Keratinocyte (primary cell): ENCODE measurements around the gene STRN4. TPM values are rescaled to one million over a fixed set of nuclear protein-coding genes. Genes with fewer than 3 reads are reported as not detected.

ENCODE experiments used
- DNase-seq: peaks from one replicate; pipeline ENCODE4 v3.0.0-alpha.2; 2011; ENCODE audit warnings: low read depth, missing footprints, low spot score
- FAIRE-seq: peaks from 2 replicates; lab custom pipeline; 2011; peaks lifted over from hg19 to GRCh38; lab: Jason Lieb, UNC
- H2AFZ ChIP-seq: 2 replicates; pipeline ENCODE4 v1.6.0; 2012; ENCODE audit warnings: low read length, control low read depth, inconsistent platforms; ENCODE audit not compliant: control insufficient read depth
- H3K27ac ChIP-seq: 2 replicates; pipeline ENCODE4 v1.5.1; 2011; ENCODE audit warnings: low read length; ENCODE audit not compliant: control insufficient read depth, insufficient read depth
- H3K27me3 ChIP-seq: 3 replicates; pipeline ENCODE4 v1.6.0; 2011; ENCODE audit warnings: low read length; ENCODE audit not compliant: control insufficient read depth, insufficient read depth; ENCODE audit errors: extremely low read depth
- H3K36me3 ChIP-seq, 2 experiments: 2 replicates in 1 of 2; 3 replicates in 1 of 2; pipeline ENCODE4 v1.5.1; 2011; ENCODE audit warnings: low read length in 2 of 2, mild to moderate bottlenecking in 1 of 2; ENCODE audit not compliant: control insufficient read depth in 2 of 2, insufficient read depth in 2 of 2; ENCODE audit errors: extremely low read depth in 1 of 2
- H3K4me1 ChIP-seq: 3 replicates; pipeline ENCODE4 v1.5.1; 2011; ENCODE audit warnings: low read length; ENCODE audit not compliant: control insufficient read depth, insufficient read depth; ENCODE audit errors: extremely low read depth
- H3K4me2 ChIP-seq: 3 replicates; pipeline ENCODE4 v1.6.0; 2011; ENCODE audit warnings: low read depth, low read length; ENCODE audit not compliant: control insufficient read depth, insufficient read depth; ENCODE audit errors: extremely low read depth
- H3K4me3 ChIP-seq, 3 experiments: fragments of 200-600 bp in 1 of 3; sonication (generic) in 1 of 3; 2 replicates in 2 of 3; 3 replicates in 1 of 3; pipeline ENCODE4 v1.5.1; 2011 to 2016; ENCODE audit warnings: low read length in 3 of 3, mild to moderate bottlenecking in 3 of 3, control low read depth in 2 of 3, inconsistent platforms in 1 of 3, low read depth in 1 of 3, mixed read lengths in 1 of 3, mixed run types in 1 of 3, moderate library complexity in 1 of 3; ENCODE audit not compliant: control insufficient read depth in 2 of 3, insufficient read depth in 2 of 3; ENCODE audit errors: extremely low read depth in 1 of 3
- H3K79me2 ChIP-seq: 2 replicates; pipeline ENCODE4 v1.6.0; 2012; ENCODE audit warnings: low read length; ENCODE audit not compliant: control insufficient read depth, insufficient read depth
- H3K9ac ChIP-seq: 3 replicates; pipeline ENCODE4 v1.6.0; 2011; ENCODE audit warnings: low read length; ENCODE audit not compliant: control insufficient read depth, insufficient read depth; ENCODE audit errors: extremely low read depth
- H3K9me1 ChIP-seq: 3 replicates; pipeline ENCODE4 v1.6.0; 2011; ENCODE audit warnings: low read length; ENCODE audit not compliant: control insufficient read depth, insufficient read depth; ENCODE audit errors: extremely low read depth
- H3K9me3 ChIP-seq: 2 replicates; pipeline ENCODE4 v1.5.1; 2012; ENCODE audit warnings: low read depth, low read length; ENCODE audit not compliant: control insufficient read depth
- H4K20me1 ChIP-seq: 3 replicates; pipeline ENCODE4 v1.6.0; 2011; ENCODE audit warnings: low read length; ENCODE audit not compliant: control insufficient read depth, insufficient read depth; ENCODE audit errors: extremely low read depth
- CTCF ChIP-seq, 3 experiments: IDR thresholded peaks in 1 of 3; conservative IDR thresholded peaks in 1 of 3; optimal IDR thresholded peaks in 1 of 3; 2 replicates in 2 of 3; 3 replicates in 1 of 3; pipeline versions ENCODE3 to v1.5.1; 2011; ENCODE audit warnings: low read length in 3 of 3, mild to moderate bottlenecking in 3 of 3, moderate library complexity in 2 of 3, control low read depth in 1 of 3, inconsistent platforms in 1 of 3; ENCODE audit not compliant: insufficient read depth in 2 of 3; ENCODE audit errors: extremely low read depth in 1 of 3
- EZH2 ChIP-seq: IDR thresholded peaks from one replicate; pipeline ENCODE4 v1.6.1; 2012; ENCODE audit warnings: inconsistent platforms, mild to moderate bottlenecking, low read length, moderate library complexity
- dilution Hi-C: fragments of 300-500 bp; cut with MboI; formaldehyde crosslinking; loops from one replicate; pipeline ENCODE4 v1.7.0; 2020; ENCODE audit warnings: low sequenced_read_pairs; ENCODE audit not compliant: extremely low pct_ligation_motif_present
- polyA plus RNA-seq, 5 experiments: library from polyadenylated mRNA; depleted of rRNA in 3 of 5; stranded (reverse) in 3 of 5; stranded (forward) in 1 of 5; unstranded in 1 of 5; fragments of >200 nt; gene quantifications; 1 replicate in 1 of 5; 2 replicates in 3 of 5; 3 replicates in 1 of 5; pipeline versions ENCODE4 v1.2.1 to v1.2.3, GENCODE V29; 2011 to 2012; ENCODE audit warnings: missing spikeins in 2 of 5, low read depth in 1 of 5, low replicate concordance in 1 of 5

Gene STRN4
- polyA plus RNA-seq, 1 donor (not counting 4 experiments of a cell fraction or from before 2014, with no cell fraction given) = 37.3 TPM

- H3K27ac ChIP-seq = no peak overlapping the region
- peaks cover 2% of the 10 kb centered on the region for H3K4me1 ChIP-seq
- no peaks in the 10 kb centered on the region for H3K9me3 ChIP-seq
- H3K9me1 ChIP-seq = no peaks in the 10 kb centered on the region
- no peak overlapping the region for H3K4me2 ChIP-seq
- FAIRE-seq (no peak), DNase-seq (no peak)
- peaks cover 31% of the 10 kb centered on the region for H4K20me1 ChIP-seq
- TF ChIP-seq CTCF (optimal IDR thresholded peaks at IDR 0.05 in 1 of 3, IDR thresholded peaks at IDR 0.05 in 1 of 3, conservative IDR thresholded peaks at IDR 0.05 in 1 of 3; ENCODE audit: extremely low read depth in 1 of 3, insufficient read depth in 2 of 3, low read length in 3 of 3) (no peak), EZH2 (no peak)
- peaks cover 77% of the 10 kb centered on the region for H3K79me2 ChIP-seq
- H3K9ac ChIP-seq = no peak overlapping the region
- H3K4me3 ChIP-seq = no peak overlapping the region
- no peak overlapping the region for H2AFZ ChIP-seq
- dilution Hi-C loops = no loop called here
- H3K27me3 ChIP-seq = no peaks in the 10 kb centered on the region
- peaks cover 39 to 52% of the 10 kb centered on the region in 2 experiments for H3K36me3 ChIP-seq
Measured at GRCh38 chr19:46736531-46737297, 9.5 kb downstream of the STRN4 start.

GRCh38 chr19:46733690-46734292 is 12.5 kb downstream of the STRN4 start:
- Histone ChIP-seq H3K4me3 (no peak overlapping the region), H3K27ac (no peak overlapping the region), H3K9me1 (no peaks in the 10 kb centered on the region), H3K4me2 (no peak overlapping the region), H2AFZ (no peak overlapping the region), H3K9me3 (no peaks in the 10 kb centered on the region), H3K79me2 (peaks cover 64% of the 10 kb centered on the region), H3K4me1 (peaks cover 5% of the 10 kb centered on the region), H3K27me3 (no peaks in the 10 kb centered on the region), H3K9ac (no peak overlapping the region), H4K20me1 (peaks cover 34% of the 10 kb centered on the region), H3K36me3 (peaks cover 54 to 55% of the 10 kb centered on the region in 2 experiments)
- dilution Hi-C loops = no loop called here
- no peak for FAIRE-seq
- DNase-seq = no peak
- TF ChIP-seq EZH2 (no peak), CTCF (optimal IDR thresholded peaks at IDR 0.05 in 1 of 3, IDR thresholded peaks at IDR 0.05 in 1 of 3, conservative IDR thresholded peaks at IDR 0.05 in 1 of 3; ENCODE audit: extremely low read depth in 1 of 3, insufficient read depth in 2 of 3, low read length in 3 of 3) (no peak)
